Transverse colon (tissue), 3 donors: ENCODE results near the gene SHFL.

Source experiments
- CTCF ChIP-seq, 5 experiments: fragments of 200-600 bp in 3 of 5; fragments of 450-650 bp in 2 of 5; sonication (generic) in 3 of 5; IDR thresholded peaks; 1 replicate in 2 of 5; 2 replicates in 3 of 5; pipeline ENCODE4 v1.5.1; 2016 to 2017; ENCODE audit warnings: antibody characterized with exemption in 5 of 5, inconsistent platforms in 3 of 5, mild to moderate bottlenecking in 2 of 5, moderate library complexity in 1 of 5
- POLR2A ChIP-seq: fragments of 450-650 bp; IDR thresholded peaks from one replicate; pipeline ENCODE4 v1.6.1; 2016; ENCODE audit warnings: antibody characterized with exemption, mild to moderate bottlenecking, moderate library complexity

DNA sequence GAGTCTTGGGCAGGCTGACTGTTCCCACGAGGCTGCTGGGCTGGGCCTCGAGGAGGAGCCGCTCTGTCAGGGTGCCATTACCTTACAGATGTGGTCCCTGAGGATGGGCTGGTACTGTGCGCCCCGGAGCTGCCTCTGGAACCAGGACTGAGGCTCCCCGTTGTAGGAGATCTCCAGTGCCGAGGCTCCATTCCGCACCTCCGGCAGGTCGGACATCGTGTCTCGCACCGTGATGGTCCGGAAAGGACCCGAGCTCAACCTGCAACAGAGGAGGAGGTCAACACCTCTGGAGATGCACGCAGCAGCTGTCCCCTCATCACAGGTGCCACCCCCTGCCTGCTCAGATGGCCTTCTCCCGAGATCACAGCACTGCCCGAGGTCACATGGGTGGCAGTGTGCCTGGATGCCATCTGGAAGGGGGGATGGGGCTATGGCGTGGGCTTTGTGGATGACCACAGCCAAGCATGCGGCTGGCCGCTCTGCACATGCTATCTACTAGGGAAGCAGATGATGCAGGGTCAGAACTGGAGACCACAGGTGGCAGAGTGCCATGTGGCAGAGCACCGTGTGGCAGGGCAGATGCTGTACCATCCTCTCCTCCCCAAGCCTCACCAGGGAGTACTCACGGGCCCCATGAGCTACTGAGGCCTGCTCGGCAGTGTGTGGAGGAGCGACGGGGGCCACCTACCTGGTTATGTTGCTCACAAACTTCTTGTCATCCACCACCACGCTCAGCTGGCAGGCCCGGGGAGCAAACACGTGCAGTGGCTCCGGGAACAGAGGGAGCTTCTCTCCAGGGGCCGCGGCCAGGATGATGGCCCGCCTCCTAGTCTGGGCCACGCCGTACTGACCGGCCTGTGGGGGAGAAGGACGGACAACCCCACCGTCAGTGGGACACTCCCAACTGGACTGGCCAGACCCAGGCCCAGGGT, 51.9 kb downstream of the SHFL start:
- TF ChIP-seq CTCF (IDR thresholded peaks at IDR 0.05) (no peak), POLR2A (no peak)
